Measurements from ENCODE around the gene PLP1.

GRCh38 chrX:103789004-103789403 is 12.4 kb downstream of the PLP1 start:
- TF ChIP-seq CTCF (IDR thresholded peaks at IDR 0.05) = no peak
- TF ChIP-seq POLR2A (IDR thresholded peaks at IDR 0.05) = no peak
- no peak for TF ChIP-seq EP300 (IDR thresholded peaks at IDR 0.05)
